Umbilical cord (tissue), 2 donors: ENCODE results near the gene MIEF2. TPM values are rescaled to one million over a fixed set of nuclear protein-coding genes. Genes with fewer than 3 reads are reported as not detected.
A peak's percentile ranks its signal among the peaks of the same experiment; 100 is the strongest.
"Not testable (repeated sequence)": the region's sequence is repeated elsewhere in the genome, so short reads cannot be mapped to it uniquely, and the experiment has no call there.

Source experiments
- DNase-seq: peaks from one replicate; pipeline ENCODE4 v3.0.0-alpha.2; 2015; ENCODE audit warnings: low spot score
- total RNA-seq: library from RNA; depleted of rRNA; stranded (reverse); fragments of >200 nt; gene quantifications from one replicate; pipeline ENCODE4 v1.2.3, GENCODE V29; 2014; ENCODE audit warnings: low replicate concordance; ENCODE audit not compliant: insufficient read depth

MIEF2 gene
- total RNA-seq = 15.9 TPM

- DNase-seq = peak; percentile 98
Observed at GRCh38 chr17:18260332-18261145, at the start of gene MIEF2. Gene MIEF2 (plus strand): TSS chr17:18260662. CDS start chr17:18262721, 2,059 bp downstream.

GRCh38 chr17:18213666-18214270 is 46.7 kb upstream of the MIEF2 start:
- no peak for DNase-seq

DNA sequence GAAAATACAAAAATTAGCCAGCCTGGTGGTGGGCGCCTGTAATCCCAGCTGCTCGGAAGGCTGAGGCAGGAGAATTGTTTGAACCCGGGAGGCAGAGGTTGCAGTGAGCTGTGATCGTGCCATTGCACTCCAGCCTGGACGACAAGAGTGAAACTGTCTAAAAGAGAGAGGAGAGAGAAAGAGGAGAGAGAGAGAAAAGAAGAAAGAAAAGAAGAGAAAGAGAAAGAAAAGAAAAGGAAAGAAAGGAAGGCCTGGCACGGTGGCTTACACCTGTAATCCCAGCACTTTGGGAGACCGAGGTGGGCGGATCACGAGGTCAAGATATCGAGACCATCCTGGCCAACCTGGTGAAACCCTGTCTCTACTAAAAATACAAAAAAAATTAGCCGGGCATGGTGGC is 43.6 kb upstream of the MIEF2 start:
- DNase-seq = not testable (repeated sequence)

GRCh38 chr17:18217412-18218015 is 42.9 kb upstream of the MIEF2 start:
- peak; percentile 60 for DNase-seq

DNA sequence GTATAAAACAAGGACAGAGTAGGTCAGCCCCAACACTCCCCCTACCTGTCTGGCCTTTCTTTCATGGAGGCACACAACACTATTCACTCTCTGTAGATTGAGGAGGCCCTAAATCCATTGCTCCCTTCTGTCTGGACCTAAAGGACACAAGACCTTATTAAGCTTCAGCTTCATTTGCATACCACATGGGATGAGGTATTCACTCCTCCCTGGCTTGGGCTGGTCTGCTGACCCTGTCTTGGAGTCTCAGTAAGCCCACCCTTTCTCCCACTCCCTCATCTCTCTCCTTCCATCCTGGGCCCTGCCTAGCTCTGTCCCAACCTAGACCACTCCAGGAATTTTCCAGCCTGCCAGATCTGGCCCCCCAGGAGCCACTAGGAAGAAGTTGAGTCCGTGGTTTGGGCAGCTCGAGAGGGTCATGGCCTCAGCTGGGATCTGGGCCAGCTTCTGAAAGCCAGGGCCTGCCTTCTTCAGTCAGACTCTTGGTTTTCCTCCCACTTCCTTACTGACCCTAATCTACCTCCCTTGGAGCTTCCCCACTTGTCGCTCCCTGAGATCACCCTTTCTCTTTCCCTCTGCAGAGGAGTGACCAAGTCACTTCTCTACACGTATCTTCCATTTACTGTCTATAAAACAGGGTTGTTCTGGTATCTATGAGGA is 41.6 kb upstream of the MIEF2 start:
- DNase-seq = peak; percentile 25

DNA sequence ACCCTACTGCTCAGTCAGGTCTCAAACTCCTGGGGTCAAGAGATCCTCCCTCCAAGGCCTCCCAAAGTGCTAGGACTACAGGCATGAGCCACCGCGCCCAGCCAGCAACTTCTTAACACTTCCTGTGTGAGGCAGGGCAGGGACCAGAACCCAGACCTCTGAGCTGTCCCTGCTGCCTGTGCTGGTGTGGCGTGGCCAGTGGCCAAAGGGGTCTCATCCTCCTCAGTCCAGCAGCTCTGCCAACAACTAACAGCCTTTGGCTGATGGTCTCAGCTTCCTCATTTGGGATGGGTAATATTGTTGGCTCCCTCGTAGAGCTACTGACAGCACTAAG is 36.4 kb upstream of the MIEF2 start:
- DNase-seq = no peak

- peak; percentile 66 for DNase-seq
Observed at GRCh38 chr17:18224387-18225120, 35.9 kb upstream of the MIEF2 start.

DNA sequence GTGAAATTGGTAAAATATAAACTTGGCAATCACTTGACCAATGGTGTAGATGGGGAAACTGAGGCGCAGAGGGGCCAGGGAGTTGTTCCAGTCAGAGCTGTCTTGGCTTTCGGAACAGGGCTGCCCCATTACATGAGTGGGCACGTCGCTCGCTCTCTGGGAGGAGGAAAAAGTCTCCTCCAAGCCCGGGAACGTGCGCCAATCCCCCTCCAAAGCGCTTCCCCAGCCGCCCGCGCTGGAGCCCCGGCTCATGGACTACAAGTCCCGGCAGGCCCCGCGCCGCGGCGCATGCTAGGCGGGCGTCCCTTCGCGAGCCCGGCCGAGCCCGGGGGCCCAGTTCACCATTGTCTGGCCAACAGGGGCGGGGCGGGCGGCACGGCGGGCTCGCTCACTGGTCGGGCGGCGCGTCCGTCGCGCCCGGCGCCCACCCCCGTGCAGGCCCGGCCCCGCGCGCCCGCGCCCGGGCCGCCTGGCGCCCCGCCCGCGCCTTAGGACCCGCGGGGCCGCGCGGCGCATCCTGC is 35.3 kb upstream of the MIEF2 start, which contains the start of gene LLGL1:
Gene LLGL1, plus strand, starts transcription at position 515 of the 521 bp plus-strand sequence. CDS start 48 bp downstream, outside the sequence.
- peak; percentile 97 for DNase-seq

DNA sequence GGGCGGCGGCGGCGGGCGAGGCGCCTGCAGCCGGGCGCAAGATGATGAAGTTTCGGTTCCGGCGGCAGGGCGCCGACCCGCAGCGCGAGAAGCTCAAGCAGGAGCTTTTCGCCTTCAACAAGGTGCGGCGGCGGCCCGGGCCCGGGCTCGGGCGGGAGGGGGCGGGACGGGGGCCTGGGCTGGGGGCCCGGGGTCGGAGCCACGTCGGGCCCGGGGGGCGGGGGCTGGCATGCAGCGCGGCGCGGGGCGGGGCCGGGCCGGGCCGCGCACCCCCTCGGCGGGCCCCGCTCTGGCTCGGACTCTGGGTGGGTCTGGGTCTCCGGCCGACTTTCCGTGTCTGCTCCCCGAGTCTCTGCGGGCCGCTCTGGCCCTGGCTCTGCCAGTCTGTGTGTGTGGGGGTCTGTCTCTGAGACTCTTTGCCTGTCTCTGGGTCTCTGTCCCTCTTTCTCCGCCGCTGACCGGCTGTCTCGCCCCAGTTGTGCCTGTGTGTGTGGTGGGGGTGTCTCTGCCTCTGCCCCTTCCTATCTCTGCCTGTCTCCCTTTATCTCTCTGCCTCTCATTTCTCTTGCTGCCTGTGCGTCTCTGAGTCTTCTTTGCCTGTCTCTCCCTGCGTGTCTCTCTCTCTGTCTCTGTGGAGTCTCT is 34.7 kb upstream of the MIEF2 start:
- peak; percentile 43 for DNase-seq

GRCh38 chr17:18226284-18226945 is 34.0 kb upstream of the MIEF2 start:
- DNase-seq = no peak

DNA sequence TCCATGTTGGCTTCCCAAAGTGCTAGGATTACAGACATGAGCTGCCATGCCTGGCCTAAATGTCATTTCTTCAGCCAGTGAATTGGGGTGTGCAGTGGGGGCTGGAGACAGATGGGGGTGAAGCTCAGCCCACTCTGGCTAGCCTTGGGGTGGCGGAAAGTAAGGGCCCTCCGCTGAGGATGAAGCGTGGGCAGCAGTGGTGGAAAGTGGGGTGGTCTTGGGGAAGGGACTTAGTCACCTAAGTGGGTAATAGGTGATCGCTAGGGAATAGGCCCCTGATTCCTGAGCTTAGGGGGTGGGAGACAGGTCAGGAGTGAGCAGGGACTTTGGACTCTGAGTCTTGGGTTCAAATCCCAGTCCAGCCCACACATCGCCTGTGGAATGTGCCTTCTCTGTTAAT is 32.8 kb upstream of the MIEF2 start:
- no peak for DNase-seq

GRCh38 chr17:18228176-18228682 is 32.2 kb upstream of the MIEF2 start:
- DNase-seq = no peak

- DNase-seq = no peak
Observed at GRCh38 chr17:18229254-18229653, 31.2 kb upstream of the MIEF2 start.

DNA sequence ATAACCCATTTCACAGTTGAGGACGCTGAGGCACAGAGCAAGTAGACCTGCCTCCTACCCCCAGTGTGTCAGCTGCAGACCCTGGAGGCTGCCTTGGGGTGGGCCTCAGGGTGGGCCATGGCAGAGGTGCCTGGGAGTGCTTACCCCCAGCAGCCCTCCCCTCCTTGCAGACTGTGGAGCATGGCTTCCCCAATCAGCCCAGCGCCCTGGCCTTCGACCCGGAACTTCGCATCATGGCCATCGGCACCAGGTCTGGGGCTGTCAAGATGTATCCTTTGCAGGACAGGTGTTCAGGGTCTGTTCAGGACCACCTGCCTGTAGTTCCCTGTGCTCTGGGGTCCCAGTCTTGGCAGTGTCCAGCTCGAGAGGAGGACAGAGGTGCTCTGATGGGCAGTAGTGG is 30.7 kb upstream of the MIEF2 start:
- DNase-seq = no peak

DNA sequence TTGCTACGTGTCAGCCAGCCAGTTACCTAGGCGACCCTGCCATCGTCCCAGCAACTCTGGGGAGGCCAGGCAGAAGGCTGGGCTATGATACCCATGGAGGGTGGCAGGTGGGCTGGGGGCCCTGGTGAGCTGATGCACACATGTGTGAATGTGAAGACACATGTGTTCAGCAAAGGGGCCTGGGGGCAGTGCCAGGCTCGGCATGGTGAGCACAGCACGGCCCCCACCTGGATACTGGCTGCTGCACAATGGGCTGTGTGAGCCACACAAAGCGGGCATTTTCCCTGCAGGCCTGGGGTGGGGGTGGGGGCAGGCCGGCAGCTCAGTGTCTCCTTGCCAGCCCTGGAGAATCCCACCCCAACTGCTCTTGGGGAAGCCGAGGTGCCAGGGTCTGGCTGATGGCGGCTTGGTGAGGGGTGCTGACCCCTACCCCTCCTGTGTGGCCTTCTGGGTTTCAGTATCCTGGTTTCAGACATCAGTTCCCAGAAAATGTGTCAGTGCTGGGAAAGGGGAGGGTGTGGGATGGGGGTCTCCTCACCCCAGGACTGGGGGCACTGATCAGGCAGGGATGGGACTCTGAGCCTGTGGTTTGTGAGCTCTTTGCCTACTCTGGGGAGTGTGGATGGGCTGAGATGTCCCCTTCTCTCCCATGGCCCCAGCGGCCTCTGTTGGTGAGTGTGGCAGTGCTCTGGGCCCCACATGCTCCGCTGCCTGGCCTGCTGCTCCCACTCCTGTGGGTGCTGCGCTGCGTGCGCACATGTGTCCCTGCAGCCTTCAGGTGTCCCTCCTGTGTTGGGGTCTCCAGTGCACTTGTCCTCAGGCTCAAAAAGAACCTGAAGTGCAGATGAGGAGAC is 29.9 kb upstream of the MIEF2 start:
- DNase-seq = no peak

DNA sequence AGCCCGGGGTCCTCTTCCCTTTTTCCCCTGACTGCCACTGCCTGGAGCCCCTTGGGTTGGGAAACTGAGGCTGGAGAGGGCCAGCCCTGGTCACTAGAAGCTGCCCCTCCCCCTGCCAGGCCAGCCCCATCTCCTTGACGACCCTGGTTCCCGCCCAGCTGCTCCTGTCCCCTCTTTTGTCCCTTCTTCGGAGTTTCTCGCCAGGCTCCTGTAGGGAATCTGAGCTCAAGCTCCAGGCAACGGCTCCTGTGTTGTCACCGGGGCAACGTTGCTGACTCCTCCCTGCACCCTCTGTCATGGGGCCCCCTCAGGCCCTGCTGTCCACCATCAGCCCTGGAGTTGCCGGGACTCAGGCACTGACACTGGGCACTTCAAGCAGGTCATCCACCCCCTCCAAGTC is 29.3 kb upstream of the MIEF2 start:
- DNase-seq = no peak

- DNase-seq = no peak
Observed at GRCh38 chr17:18233803-18234518, 26.5 kb upstream of the MIEF2 start.

DNA sequence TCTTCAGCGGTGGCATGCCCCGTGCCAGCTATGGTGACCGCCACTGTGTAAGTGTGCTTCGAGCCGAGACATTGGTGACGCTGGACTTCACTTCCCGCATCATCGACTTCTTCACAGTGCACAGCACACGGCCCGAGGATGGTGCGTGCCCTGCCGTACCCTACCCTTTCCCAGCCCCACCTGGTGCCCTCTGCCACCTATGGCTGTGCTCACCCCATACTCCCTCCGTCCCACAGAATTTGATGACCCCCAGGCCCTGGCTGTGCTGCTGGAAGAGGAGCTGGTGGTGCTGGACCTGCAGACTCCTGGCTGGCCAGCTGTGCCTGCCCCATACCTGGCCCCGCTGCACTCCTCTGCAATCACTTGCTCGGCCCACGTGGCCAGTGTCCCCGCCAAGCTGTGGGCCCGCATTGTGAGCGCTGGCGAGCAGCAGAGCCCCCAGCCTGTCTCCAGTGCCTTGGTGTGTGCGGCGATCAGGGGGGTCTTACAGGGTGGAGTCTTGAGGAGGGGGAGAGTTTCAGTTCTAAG is 25.5 kb upstream of the MIEF2 start:
- no peak for DNase-seq
